Right renal pelvis (tissue), 4 donors: ENCODE results near the gene CHCHD1. TPM values are rescaled to one million over a fixed set of nuclear protein-coding genes. Genes with fewer than 3 reads are reported as not detected.
A peak's percentile ranks its signal among the peaks of the same experiment; 100 is the strongest.
"Not testable (repeated sequence)": the region's sequence is repeated elsewhere in the genome, so short reads cannot be mapped to it uniquely, and the experiment has no call there.

ENCODE experiments used
- DNase-seq, 4 donors: peaks; one replicate each; pipeline ENCODE4 v3.0.0-alpha.2; 2013; ENCODE audit warnings: low read depth in 4 of 4, low spot score in 3 of 4, missing footprints in 1 of 4
- polyA plus RNA-seq, 4 donors: library from polyadenylated mRNA; unstranded; fragments of 120-200 nt; gene quantifications; one replicate each; pipeline ENCODE4 v1.2.1, GENCODE V29; 2013; ENCODE audit not compliant: insufficient read length in 4 of 4

The CHCHD1 gene
- polyA plus RNA-seq = 10 to 100 TPM; 52.7 to 60.1 (median 55.7) TPM

DNA sequence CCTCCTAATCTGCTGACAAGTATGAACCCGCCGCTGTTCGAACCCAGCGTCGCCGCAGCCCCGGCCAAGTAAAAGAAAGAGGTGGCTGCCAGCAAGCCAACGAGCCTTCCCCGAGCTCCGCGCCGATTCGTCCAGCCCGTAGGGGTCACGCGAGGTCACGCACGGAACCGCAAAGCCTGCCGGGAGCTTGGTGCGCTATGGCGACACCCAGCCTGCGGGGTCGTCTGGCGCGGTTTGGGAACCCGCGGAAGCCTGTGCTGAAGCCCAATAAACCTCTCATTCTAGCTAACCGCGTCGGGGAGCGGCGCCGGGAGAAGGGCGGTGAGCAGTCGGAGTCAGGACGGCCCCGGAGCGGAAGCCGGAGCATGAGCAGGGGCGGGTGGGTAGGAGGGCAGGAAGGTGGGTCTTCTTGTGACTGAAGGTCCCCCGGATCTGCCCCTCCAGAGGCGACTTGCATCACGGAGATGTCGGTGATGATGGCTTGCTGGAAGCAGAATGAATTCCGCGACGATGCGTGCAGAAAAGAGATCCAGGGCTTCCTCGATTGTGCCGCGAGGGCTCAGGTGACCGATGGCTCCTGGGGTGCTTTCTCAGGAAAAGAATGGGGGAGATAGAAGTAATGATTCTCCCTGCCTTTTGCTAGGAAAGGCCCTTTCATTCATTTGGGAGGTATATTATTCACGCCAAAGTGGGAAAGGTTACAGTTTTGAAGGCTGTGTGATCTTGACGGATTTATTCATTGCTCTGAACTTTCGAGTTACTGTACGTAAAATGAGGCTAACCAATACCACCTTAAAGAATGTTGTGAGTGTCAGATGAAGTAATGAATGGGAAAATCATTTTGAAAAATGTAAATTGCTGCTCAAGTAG lies at the start of gene CHCHD1:
Gene CHCHD1 (plus strand): TSS at position 170 of the 870 bp plus-strand sequence. CDS start 28 bp downstream, at position 198.
- DNase-seq = peak; percentile 80 to 86 (median 84)

DNA sequence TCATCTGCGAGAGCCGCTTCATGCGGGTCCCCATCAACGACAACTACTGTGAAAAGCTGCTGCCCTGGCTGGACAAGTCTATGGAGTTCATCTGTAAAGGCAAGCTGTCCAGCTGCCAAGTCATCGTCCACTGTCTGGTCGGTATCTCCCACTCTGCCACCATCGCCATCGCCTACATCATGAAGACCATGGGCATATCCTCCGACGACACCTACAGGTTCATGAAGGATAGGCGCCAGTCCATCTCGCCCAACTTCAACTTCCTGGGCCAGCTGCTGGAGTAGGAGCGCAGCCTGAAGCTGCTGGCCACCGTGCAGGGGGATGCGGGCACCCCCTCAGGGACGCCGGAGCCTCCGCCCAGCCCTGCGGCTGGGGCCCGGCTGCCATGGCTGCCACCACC lies 49.4 kb upstream of the CHCHD1 start:
- no peak for DNase-seq

DNA sequence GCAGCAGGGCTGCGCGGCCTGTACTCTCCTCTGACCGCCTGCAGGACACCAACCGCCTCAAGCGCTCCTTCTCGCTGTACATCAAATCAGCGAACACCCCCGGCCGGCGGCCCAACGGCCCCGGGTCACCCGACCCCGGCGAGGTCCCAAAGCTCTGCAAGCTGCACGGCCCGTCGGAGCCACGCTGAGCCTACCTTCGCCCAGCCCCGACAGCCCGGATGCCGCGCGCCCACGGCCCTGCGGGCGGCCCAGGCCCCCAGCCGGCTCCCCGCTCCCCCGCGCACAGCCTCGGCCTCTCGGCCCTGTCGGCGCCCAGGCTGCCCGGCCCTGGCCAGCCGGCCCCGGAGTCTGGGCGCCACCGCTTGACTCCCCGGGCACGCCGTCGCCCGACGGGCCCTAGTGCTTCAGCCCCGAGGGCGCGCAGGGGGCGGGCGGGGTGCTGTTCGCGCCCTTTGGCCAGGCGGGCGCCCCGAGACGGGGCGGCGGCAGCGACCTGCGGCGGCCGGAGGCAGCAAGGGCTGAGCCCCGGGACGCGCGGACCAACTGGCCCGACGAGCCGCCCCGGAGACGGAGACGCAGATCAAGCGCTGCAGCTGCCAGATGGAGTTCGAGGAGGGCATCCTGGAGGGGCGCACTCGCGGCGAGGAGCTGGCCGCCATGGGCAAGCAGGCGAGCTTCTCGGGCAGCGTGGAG lies 48.8 kb upstream of the CHCHD1 start:
- DNase-seq = no peak

DNA sequence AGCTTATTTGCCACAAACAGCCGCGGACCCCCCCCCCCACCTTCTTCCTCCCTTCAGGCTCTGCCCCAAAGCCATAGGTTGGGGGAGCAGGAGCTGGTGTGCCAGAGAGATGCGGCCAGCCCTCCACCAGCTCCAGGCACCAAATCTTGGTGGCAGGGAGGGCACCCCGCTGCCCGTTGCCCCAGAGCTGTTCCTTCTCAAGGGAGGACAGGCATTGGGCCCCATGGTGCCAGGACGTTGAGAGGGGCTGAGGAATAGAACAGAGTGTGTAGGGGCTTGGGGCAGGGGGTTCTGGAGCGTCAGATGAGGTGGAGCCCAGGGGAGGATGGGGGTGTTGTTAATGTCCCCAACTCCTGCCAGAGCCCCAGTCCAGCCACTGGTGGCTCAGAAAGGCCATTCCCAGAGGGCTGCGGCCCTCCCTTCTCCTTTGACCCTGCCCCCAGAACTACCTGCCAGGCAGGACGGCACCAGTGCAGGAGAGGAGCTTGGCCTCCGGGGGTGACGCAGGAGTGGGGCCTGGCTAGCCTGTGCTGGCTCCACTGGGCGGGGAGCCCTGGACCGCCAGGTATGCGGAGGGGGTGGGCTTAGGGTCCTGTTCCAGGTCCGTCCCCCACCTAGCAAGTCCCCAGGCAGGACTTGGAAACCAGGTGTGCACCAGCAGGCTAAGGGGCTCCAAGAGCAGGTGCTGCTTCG lies 47.7 kb upstream of the CHCHD1 start:
- DNase-seq = no peak

DNA sequence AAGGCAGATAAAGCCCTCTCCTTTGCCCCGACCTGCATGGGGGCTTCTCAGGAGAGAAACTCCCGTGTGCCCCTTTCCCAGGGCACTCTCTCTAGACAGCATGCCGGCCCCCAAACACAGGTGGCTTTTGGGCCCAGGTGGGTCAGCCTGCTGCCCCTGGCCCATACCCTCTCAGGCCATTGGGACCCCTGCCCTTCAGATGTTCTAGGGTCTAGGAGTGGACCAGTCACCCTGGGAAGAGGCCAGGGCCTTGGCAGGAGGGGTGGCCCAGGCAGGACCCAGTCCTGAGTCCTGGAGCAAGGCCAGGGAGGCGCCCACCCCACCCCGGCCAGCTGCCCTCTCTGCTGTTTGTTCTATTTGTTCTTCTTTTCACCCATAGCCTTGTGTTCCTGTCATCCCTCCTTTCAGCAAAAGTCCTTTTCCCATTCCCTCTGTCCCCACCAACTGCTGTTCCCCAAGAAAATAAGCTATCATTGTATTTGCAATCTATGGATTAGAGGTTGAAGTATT lies 47.0 kb upstream of the CHCHD1 start:
- DNase-seq = no peak

DNA sequence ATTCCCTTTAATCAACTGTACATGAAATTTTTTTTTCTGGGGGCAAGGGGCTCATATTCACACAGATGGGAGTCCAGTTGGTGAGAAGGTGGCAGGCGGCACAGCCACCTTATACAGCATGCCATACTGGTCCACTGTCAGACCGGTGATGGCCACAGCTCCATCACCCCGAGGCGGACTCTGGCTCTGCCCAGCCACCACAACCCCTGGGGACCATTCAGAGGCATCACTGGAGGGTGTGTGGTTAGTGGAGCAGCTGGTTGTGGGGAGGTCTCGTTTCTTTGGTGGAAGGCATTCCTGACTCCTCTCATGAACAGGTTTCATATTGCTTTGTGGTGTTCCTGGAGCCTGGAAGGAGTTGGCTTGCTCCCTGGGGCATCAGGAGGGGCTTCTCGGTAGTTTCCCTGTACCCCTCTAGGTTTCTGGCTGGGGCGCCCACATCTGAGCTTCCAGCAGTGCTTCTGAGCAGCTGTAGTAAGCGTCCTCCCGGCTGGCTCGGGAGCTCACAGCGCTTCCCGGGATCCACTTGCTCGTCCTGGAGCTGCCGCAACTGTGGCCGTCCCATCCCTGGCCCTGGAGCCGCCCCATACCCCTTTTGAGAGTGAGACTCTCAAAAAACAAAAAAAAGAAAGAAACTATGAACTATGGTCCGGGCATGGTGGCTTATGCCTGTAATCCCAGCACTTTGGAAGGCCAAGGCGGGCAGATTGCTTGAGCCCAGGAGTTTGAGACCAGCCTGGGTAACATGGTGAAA lies 41.2 kb upstream of the CHCHD1 start:
- DNase-seq = not testable (repeated sequence)

DNA sequence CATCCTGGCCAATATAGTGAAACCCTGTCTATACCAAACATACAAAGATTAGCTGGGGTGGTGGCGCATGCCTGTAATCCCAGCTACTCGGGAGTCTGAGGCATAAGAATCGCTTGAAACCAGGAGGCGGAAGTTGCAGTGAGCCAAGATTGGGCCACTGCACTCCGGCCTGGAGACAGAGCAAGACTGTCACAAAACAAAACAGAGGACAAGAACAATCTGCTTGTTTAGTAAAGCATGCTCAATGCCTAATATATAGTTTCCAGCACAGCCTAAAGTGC lies 39.5 kb upstream of the CHCHD1 start:
- no peak for DNase-seq

DNA sequence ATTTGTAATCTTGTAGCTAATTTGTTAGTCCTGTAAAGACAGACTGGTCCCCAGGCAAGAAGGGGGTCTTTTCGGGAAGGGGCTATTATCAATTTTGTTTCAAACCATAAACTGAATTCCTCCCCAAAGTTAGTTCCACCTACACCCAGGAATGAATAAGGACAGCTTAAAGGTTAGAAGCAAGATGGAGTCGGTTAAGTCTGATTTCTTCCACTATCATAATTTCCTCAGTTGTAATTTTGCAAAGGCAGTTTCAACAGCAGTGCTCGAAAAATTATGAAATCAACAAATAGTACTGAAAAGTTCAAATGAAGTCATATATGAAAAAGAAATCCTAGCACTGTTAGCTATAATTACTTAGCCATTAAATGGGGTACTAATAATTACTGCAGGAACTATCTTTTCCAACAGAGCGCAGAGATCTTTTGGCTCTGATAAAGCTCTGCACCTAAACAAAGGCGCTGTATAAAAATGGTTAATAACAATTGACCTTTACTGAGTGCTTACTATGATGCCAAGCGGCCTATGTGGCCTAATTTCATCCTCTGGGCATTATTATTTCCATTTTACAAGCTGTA lies 38.4 kb upstream of the CHCHD1 start:
- DNase-seq = no peak

DNA sequence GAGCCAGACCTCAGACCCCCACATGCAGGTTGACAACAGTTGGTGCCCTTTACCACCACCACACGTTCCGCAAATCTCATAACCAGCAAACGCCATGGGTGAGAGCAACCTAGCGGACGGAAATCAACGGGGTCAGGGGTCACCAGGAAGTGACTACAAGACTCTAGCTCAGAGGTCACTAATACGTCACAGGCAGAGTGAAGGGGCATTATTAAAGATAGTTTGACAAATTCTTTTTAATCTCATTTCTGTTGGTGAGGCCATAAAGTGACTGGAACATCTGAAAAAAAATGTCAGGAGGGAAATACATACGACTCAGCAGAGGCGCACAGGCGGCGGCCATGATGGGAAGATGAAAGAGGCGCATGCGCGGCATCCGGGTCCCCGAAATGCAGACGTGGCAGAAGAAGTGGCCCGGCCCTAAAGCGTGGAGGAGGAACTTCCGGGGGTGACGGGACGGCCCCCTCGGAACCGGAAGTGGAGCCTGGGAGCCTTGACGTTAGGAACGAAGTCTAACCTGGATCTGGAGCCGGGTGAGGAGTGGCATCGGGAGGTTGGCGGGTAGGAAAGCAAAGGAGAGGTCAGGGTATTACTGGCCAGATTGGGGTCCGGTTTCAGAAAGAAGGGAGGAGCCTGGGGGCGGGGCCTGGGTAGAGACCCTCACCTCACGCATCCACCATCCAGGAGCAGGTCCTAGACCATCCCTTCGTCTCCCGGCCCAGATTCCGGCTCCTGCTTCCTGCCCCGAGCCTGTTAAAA lies 37.8 kb upstream of the CHCHD1 start, which contains the start of gene SEC24C:
Gene SEC24C (plus strand): TSS at position 468 of the 759 bp plus-strand sequence. CDS start 2,461 bp downstream, outside the sequence.
- peak; percentile 96 to 99 (median 96) for DNase-seq

DNA sequence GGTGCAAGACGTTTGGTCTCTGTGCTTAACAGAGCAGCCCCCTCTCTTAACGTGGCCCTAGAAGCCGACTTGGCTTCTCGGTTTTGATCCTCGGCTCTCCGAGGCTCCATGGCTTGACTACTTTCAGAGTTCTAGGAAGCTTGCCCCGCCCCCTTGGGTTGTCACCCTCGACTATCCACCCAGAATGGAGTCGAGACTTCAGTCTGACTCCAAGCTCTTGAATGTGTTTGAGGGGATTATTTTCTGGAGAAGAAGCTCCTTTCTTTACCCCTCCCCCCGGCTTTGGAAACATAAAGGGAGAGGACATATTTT lies 37.2 kb upstream of the CHCHD1 start:
- DNase-seq = peak in 1 of 4 donors; percentile 29

DNA sequence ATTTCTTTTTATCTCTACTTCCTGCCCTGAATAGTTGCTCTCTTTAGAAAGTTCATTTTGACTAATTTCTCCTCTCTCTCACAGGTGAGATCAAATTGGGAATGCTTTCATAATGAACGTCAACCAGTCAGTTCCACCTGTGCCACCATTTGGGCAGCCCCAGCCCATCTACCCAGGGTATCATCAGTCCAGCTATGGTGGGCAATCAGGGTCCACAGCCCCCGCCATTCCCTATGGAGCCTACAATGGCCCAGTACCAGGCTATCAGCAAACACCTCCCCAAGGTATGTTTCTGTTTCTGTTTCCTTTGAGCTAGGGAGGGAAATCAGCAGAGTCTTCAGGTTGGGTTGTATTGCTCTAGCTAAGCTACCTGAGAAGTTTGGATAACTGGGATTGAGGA lies 35.1 kb upstream of the CHCHD1 start:
- DNase-seq = no peak

DNA sequence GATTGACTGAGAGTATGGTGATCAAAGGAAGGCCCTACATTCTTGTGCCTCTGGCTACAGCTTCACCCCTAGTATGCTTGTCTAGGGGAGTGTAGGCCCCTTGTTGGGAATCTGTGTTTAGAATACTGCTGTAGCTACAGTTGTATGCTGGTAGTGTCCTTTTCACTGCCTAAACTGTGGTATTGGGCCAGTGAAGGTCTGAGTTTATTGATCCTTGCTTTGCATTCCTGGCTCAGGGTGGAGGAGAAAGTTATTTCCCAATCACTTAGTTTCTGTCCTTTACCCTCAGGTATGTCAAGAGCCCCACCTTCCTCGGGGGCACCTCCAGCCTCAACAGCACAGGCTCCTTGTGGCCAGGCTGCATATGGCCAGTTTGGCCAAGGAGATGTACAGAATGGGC lies 31.0 kb upstream of the CHCHD1 start:
- DNase-seq = no peak

DNA sequence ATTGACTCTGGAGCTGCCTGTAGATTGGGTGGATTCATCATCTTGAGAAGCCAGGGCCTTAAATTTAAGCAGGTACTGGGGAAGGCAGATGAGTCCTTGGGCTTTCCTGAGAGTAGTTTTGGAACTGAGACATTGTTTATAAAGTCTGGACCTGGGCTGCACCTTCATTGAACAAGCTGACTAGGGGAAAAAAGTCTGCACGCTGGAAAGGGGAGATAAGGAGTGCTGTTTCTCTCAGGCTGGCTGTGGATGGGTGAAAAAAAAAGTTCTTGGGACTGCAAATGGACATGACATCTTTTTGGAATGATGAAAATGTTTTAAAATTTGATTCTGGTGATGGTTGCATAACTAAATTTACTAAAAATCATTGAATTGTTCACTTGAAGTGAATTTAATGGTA lies 25.7 kb upstream of the CHCHD1 start:
- no peak for DNase-seq

DNA sequence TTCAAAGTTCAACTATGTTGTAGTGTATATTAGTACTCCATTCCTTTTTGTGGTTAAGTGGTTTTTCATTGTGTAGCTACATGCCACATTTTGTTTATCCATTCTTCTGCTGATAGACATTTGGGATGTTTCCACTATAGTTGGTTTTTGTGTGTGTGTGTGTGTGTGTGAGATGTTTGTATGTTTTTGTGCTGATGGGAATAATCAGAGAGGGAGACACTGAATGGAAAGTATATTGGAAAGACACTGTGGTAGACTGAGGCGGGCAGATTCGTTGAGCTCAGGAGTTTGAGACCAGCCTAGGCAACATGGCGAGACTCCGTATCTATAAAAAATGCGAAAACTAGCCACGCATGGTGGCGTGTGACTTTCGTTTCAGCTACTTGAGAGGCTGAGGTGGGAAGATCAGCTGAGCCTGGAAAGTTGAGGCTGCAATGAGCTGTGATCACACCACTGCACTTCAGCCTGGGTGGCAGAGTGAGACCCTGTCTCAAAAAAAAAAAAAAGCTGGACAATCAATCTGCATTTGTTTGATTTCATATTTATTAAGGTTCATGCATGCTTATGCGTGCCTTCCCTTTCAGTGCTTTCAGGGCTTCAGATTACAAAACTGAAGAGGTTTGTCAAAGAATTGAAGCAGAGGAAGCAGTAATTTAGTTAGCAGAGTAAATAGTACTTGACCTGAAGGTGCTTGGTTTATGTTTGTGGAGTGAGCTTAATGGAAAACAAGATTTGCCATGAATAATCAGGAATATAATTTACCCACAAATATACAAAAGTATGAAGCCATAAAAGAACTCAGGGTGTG lies 22.9 kb upstream of the CHCHD1 start:
- DNase-seq = no peak

DNA sequence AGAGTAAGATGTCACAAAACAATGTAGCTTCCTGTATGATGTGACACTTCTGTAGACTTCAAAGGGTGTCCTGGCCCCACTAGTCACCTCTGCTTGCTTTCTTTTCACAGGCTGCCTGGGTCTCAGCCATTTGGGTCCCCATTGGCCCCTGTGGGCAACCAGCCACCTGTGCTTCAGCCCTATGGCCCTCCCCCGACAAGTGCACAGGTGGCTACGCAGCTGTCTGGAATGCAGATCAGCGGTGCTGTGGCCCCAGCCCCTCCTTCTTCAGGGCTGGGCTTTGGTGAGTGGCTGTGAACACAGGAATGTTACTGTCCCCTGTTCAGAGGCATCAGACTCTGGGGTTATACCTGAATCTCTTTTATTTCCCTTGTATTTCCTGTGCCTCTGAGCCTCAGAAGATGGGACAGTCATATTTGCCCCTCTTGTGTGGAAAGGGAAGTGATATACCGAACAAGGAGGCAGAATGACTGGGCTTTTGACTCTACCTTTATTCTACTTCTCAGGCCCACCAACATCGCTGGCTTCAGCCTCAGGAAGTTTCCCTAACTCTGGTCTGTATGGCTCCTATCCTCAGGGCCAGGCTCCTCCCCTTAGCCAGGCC lies 22.2 kb upstream of the CHCHD1 start:
- no peak for DNase-seq

DNA sequence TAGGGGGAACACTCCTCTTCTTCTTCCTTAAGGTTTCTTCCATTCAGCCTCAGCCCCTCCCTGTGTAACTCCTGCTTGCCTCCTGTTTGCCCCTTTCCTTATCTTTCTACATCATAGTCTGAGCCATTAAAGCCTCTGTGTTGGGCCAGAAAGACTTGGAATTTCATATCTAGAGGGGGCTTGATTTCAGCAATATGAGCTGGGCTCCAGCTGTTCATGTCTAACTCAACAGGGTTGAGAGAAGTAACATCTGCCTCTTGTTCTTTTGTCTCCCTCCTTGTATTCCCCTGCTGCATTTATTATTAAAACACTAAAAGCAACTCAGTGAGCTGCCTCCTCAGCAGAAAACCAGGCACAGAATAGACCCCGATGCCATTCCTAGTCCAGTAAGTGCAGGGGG lies 20.1 kb upstream of the CHCHD1 start:
- no peak for DNase-seq

DNA sequence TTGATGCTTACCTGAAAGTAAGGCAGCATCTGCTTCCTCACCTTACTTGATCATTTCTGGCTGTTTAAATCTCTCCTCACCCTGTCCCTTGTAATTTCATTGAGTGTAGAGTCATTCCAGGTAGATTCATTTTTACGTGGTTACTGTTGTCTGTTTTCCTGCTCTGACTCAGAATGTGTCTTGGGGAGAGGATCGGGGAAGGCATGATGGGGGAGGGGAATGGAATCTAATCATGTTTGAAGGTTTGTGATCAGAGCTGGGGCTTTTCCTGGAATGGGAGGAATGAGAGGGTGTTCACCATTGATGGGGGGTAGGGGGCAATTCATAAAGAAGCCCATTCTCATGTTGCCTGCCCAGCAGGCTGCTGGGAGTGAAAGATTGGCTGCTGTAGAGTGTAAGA lies 18.9 kb upstream of the CHCHD1 start:
- no peak for DNase-seq

DNA sequence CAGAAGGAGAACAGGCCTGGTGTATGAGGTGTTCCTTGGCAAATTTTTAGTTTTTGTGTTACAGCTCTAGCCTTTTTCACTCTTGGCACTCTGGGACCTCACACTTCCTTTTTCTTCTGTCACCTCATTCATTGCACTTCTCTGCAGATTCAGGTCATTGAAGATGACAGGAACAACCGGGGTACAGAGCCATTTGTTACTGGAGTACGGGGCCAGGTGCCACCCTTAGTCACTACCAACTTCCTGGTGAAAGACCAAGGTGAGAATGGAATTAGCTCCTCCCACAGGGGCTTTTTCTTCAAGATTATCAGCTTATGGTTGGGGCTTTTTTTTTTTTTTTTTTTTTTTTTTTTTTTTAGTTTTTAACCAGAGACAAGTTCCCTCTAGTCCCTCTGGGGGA lies 18.5 kb upstream of the CHCHD1 start:
- no peak for DNase-seq
